Activated CD4-positive, alpha-beta T cell treated with anti-CD3 and anti-CD28 coated beads for 24 hours (primary cell): ENCODE measurements around the gene NCR3LG1.
A peak's percentile ranks its signal among the peaks of the same experiment; 100 is the strongest.

Experiments
- DNase-seq, 2 donors: peaks; one replicate each; pipeline ENCODE4 v3.0.0-alpha.2; 2020; ENCODE audit warnings: low read depth in 2 of 2

Gene NCR3LG1

GRCh38 chr11:17371614-17372013, 20.0 kb downstream of the NCR3LG1 start:
- no peak for DNase-seq

GRCh38 chr11:17375547-17375946, 23.9 kb downstream of the NCR3LG1 start:
- no peak for DNase-seq

- DNase-seq, result no peak
Measured at GRCh38 chr11:17376493-17376892, 24.9 kb downstream of the NCR3LG1 start.

GRCh38 chr11:17378655-17379054, 27.1 kb downstream of the NCR3LG1 start:
- DNase-seq, result no peak

- DNase-seq, result no peak
Measured at GRCh38 chr11:17379383-17380180, 28.0 kb downstream of the NCR3LG1 start.

GRCh38 chr11:17381156-17381555, 29.6 kb downstream of the NCR3LG1 start:
- no peak for DNase-seq

- DNase-seq, result no peak
Measured at GRCh38 chr11:17382046-17382728, 30.6 kb downstream of the NCR3LG1 start.

GRCh38 chr11:17383461-17383860, 31.9 kb downstream of the NCR3LG1 start:
- DNase-seq, result no peak

GRCh38 chr11:17384002-17384511, 32.5 kb downstream of the NCR3LG1 start:
- peak; percentile 65 to 73 for DNase-seq

GRCh38 chr11:17385492-17385891, 33.9 kb downstream of the NCR3LG1 start:
- DNase-seq, result no peak

- DNase-seq, result no peak
Measured at GRCh38 chr11:17385926-17386325, 34.3 kb downstream of the NCR3LG1 start.

GRCh38 chr11:17386331-17387084, 34.9 kb downstream of the NCR3LG1 start:
- peak; percentile 18 to 44 for DNase-seq

GRCh38 chr11:17387254-17387653, 35.7 kb downstream of the NCR3LG1 start:
- no peak for DNase-seq

- DNase-seq, result no peak
Measured at GRCh38 chr11:17387811-17388210, 36.2 kb downstream of the NCR3LG1 start.

GRCh38 chr11:17388609-17389210, 37.1 kb downstream of the NCR3LG1 start, which contains the start of gene KCNJ11:
KCNJ11 (minus strand) TSS chr11:17388659; CDS start chr11:17388091, 568 bp downstream.
- DNase-seq, result no peak

GRCh38 chr11:17389211-17389956, 37.8 kb downstream of the NCR3LG1 start:
- DNase-seq, result peak; percentile 62 to 73

- no peak for DNase-seq
Measured at GRCh38 chr11:17389957-17390649, 38.5 kb downstream of the NCR3LG1 start.

GRCh38 chr11:17391493-17392355, 40.1 kb downstream of the NCR3LG1 start:
- DNase-seq, result no peak

GRCh38 chr11:17392872-17393271, 41.3 kb downstream of the NCR3LG1 start:
- DNase-seq, result no peak
